ENCODE measurements around the gene LHCGR.

The LHCGR gene

GRCh38 chr2:48755473-48755872 lies at the start of gene LHCGR:
LHCGR (minus strand) TSS chr2:48755724; CDS start chr2:48755671, 53 bp downstream.
- no peak for FAIRE-seq

DNA sequence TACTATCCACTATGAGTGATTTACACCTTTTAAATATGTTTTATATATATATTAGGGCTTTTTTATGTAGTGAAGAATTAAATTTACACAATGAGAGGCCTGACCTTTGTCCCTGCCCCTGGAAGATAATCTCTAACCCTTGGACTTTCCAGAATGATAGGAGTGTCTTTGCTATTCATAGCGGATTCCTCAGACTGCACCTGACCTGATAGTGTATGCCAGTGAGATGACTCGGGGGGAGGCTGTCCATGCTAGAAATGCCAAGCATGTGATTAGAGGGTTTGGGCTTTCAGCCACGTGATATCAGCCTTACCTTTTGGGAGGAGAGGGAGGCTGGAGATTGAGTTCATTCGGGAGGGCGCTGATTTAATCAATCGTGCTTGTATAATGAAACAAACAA lies 44.1 kb upstream of the LHCGR start:
- no peak for FAIRE-seq

- no peak for FAIRE-seq
These were observed 39.5 kb upstream of the LHCGR start for GRCh38 chr2:48795065-48795464.

DNA sequence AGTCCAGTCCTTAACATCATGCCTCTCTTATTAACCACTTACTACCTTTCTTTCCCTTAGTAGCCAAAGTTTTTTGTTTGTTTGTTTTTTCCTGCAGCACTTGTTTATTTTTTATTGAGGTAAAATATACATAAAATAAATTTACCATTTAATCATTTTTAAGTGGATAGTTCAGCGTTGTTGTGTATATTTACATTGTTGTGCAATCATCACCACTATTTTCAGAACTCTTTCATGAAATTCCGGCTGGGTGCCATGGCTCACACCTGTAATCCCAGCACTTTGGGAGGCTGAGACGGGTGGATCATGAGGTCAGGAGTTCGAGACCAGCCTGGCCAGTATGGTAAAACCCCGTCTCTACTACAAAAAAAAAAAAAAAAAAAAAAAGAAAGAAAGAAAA lies 38.1 kb upstream of the LHCGR start:
- FAIRE-seq = no peak

DNA sequence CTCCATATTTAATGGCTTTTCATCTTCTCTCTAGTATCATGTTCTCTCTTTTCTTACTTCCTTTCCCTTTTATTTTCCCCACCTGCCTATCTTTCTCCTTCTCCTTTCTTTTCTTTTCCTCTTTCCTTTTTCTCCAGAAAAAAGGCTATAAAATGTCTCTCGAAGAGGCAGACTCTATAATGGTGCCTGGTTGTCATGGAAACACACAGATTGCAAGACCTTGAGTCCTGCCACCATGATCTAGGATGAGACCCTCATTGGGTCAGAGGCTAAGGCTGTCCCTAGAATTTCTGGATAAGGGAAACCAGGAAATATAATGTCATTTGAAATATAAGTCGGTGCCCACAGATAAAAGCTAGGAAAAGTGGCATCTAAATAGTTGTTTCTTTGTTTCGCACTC lies 36.5 kb upstream of the LHCGR start:
- FAIRE-seq = no peak

GRCh38 chr2:48790407-48791170 lies 35.1 kb upstream of the LHCGR start:
- FAIRE-seq = no peak

- no peak for FAIRE-seq
These were observed 32.1 kb upstream of the LHCGR start for GRCh38 chr2:48787580-48787979.

GRCh38 chr2:48781366-48781765 lies 25.8 kb upstream of the LHCGR start:
- FAIRE-seq = no peak

DNA sequence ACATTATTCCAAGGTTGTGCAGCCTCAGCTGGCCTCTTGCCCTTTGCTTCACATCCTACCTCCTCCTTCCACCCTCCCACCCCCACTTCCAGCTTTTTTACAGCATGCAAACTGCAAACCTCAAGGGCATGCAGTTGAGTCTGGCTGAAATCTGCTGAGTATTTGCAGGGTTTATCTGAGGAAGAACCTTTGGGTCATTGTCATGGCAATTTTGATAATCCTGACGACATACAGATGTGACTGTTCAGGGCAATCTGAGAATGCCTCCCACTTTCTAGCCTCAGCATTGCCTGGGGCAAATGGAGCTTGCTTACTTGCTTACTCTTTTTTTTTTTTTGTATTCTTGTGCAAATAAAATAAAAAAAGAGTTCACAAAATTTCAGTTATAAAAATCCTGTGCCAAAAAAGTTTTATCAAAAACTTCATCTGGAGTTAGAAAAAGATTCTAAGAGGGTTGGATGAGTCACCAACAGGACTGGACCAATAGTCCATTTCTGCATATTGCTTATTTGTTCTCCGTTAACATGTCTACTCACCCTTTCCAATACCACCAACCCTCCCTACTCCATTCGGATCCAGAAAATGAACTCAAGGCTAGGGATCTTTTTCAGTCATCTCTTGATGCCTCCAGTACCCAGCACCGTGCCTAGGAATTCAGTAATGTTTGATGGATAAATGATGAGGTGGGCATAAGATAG lies 23.6 kb upstream of the LHCGR start:
- FAIRE-seq = no peak

DNA sequence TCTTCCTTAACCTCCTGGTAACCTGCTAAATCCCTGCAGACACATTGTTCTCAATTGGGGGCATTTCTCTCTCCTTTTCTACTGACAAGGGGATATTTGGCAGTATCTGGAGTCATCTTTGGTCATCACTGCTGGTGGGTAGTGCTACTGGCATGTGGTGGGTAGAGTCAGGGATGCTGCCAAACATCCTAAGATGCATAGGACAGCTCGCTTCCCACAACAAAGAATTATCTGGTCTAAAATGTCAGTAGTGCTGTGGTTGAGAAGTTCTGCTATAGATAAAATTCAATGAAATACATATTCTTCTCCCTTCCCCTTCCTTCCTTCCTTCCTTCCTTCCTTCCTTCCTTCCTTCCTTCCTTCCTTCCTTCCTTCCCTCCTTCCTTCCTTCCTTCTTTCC lies 18.7 kb upstream of the LHCGR start:
- FAIRE-seq = no peak

- FAIRE-seq = no peak
These were observed 15.9 kb upstream of the LHCGR start for GRCh38 chr2:48771241-48772014.

DNA sequence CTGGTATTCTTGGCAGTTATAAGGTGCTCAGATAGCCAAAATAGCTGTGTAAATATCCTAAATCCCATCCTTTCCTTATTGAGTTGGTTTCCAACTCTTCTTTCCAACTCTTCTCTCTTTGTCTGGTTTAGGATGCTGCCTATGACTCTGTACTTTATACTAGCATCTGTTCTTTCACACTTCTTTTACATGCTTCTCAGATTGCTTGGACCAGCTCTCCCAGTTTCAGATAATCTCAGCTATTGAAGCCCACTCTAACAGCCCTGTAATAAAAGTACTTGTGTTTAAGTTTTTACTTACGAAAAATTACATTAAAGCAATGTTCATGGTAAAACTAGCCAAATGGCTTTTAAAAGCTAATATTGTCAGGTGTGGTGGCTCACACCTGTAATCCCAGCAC lies 14.7 kb upstream of the LHCGR start:
- FAIRE-seq = no peak

DNA sequence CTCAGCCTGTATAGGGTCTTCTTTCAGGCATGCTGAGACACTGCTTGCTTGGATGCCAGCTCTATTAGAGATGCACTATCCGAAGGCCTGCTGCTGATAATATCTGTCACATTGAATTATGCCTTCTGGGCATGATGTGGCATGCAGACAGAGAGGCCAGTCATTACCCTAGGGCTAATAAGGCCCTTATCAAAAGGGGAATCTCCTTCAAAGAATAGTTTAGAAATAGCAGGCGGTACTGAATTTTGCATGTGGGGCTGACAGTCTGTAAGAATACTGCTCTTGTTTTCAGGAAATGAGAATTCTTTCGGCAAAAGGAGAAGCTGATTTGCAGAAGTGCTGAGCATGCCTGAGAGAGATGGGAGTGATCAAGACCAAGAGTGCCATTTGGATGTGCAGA lies 13.1 kb upstream of the LHCGR start:
- no peak for FAIRE-seq

GRCh38 chr2:48767330-48767729 lies 11.8 kb upstream of the LHCGR start:
- FAIRE-seq = no peak

DNA sequence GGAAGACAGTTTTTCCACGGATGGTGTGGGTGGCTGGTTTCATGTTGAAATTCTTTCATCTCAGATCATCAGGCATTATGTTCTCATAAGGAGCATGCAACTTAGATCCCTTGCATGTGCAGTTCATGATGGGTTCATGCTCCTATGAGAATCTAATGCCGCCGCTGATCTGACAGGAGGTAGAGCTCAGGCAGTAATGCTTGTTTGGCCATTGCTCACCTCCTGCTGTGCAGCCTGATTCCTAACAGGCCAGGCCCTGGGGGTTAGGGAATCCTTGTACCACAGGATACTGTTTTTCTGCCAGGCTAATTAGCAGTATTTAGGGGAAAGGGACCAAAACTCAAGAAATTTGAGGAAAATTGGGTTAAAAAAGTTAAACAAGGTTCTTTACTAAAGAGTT lies 5.3 kb upstream of the LHCGR start:
- no peak for FAIRE-seq

DNA sequence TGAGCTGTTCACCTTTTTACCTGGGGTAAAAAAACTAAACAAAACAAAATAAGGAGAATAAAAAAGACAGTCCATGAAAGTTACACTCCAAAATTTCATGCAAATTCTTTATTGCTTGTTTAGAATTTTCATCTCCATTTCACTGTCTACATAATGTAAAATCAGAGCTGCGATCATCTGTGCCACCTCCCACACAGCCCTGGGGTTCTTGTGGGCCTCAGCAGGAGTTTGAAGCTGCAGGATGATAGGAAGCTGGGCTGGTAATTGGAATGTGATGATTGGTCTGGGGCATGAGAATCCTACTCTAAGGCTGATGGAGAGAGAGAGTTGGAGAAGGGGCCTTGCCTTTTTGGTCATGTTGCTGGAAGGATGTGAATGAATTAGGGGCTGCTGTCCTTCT lies 4.2 kb upstream of the LHCGR start:
- FAIRE-seq = no peak

GRCh38 chr2:48756289-48756688 lies 765 bp upstream of the LHCGR start:
- FAIRE-seq = no peak

DNA sequence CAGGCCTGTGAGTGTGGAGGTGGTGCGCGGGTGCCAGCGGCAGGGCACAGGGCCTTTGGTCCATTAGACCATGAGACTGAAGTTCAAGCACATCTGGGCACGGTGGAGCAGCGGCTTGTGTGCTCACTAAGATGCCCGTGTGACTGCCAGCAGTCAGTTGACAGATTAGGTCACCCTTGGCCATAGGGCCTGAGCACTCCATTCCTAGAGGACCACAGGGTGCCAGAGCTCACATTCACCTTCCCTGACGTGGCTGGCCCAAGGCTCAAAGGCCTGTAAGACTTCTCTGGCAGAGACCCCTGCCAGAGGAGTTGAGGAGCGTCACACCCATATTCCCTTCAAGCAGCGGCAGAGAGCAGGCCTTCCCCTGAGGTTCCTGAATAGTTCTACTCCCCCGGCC lies 650 bp downstream of the LHCGR start:
- FAIRE-seq = no peak

- FAIRE-seq = no peak
These were observed 2.3 kb downstream of the LHCGR start for GRCh38 chr2:48753228-48753627.

DNA sequence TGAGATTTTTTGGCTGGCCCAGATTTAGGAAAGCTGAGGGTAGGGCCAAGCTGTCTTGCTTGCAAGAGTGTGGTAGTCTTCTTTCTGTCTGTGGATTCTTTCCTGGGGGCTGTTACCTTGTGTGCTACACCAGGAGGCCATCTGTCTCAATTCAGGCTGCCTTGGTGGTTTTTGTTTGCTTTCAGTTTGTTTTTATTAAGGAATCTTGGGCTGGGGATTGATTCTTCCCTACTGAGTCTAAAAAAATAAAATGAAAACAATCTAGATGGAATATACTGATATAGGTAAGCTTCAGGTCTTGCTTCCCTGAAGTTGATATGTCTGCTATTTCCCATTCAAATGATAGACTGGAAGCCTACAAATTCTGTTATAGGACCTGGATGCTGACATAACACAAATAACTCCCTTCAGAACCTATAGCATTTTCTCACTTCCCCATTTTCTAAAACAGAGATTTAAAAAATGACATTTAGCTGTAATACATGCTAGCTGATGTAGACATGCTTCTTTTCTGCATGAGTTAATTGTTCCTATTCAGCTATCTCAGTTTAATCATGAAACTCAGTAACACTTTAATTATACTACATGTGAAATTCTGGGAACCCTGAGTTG lies 5.3 kb downstream of the LHCGR start:
- FAIRE-seq = no peak

GRCh38 chr2:48749291-48750127 lies 6.0 kb downstream of the LHCGR start:
- no peak for FAIRE-seq

DNA sequence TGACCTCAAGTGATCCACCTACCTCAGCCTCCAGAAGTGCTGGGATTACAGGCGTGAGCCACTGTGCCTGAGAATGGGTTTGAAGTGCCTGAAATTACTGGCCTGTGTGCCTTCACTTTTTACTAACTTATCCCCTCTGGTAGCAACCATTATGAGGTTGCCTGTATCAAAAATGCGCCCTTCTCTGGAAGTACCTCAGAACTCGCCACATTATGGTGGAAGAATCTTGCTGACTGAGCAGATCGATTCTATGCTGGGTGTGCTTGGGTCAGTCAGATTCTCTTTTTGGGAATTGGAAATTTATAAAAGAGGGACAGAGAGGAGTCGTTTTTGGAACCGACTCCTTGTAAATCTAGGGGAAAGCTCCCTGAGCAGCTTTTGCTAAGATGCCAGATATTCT lies 8.2 kb downstream of the LHCGR start:
- no peak for FAIRE-seq
